A673 (cell line): Measurements from ENCODE around the gene MT2A.

ENCODE experiments used
- EZH2 ChIP-seq: fragments of 200-600 bp; sonication (generic); IDR thresholded peaks from 2 replicates; pipeline ENCODE4 v1.6.1; 2017; ENCODE audit warnings: borderline replicate concordance, low read depth, mild to moderate bottlenecking, mixed read lengths, antibody characterized with exemption, low read length; ENCODE audit not compliant: poor library complexity, severe bottlenecking
- TF ChIP-seq, protein P1 (sequence below): fragments of 300-800, 200-600 bp; sonication (generic); conservative IDR thresholded peaks from 2 replicates; pipeline ENCODE4 v1.5.1; 2017; ENCODE audit warnings: low read depth, mild to moderate bottlenecking, antibody characterized with exemption, low read length, moderate library complexity, mixed read lengths

DNA sequence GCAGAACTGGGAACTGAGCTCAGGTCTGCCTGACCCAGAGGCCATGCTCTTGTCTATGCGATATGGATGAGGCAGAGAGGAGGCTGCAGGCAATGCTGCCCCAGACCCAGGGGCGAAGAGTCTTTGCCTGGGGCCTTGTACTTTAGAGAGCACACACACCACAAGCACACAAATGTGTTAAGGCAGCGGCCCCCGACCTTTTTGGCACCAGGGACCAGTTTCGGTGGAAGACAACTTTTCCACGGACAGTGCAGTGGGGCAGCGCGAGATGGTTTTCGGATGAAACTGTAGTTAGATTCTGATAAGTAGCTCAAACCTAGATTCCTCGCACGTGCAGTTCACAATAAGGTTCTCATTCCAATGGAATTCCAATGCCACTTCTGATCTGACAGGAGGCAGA, 36.9 kb upstream of the MT2A start:
- no peak for TF ChIP-seq EZH2
- TF ChIP-seq, protein P1, sequence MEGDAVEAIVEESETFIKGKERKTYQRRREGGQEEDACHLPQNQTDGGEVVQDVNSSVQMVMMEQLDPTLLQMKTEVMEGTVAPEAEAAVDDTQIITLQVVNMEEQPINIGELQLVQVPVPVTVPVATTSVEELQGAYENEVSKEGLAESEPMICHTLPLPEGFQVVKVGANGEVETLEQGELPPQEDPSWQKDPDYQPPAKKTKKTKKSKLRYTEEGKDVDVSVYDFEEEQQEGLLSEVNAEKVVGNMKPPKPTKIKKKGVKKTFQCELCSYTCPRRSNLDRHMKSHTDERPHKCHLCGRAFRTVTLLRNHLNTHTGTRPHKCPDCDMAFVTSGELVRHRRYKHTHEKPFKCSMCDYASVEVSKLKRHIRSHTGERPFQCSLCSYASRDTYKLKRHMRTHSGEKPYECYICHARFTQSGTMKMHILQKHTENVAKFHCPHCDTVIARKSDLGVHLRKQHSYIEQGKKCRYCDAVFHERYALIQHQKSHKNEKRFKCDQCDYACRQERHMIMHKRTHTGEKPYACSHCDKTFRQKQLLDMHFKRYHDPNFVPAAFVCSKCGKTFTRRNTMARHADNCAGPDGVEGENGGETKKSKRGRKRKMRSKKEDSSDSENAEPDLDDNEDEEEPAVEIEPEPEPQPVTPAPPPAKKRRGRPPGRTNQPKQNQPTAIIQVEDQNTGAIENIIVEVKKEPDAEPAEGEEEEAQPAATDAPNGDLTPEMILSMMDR, result no peak
